Peyer's patch (tissue), 4 donors: ENCODE data around the gene HMOX2. TPM values are rescaled to one million over a fixed set of nuclear protein-coding genes. Genes with fewer than 3 reads are reported as not detected.

Experiments used
- DNase-seq, 3 donors: peaks; one replicate each; pipeline ENCODE4 v3.0.0-alpha.2; 2017 to 2019
- H3K27ac ChIP-seq, 4 donors: fragments of 200-600 bp; sonication (generic); one replicate each; pipeline ENCODE4 v1.5.1; 2016 to 2019
- H3K27me3 ChIP-seq, 2 donors: fragments of 200-600 bp; sonication (generic); one replicate each; pipeline ENCODE4 v1.5.1; 2019
- H3K36me3 ChIP-seq, 3 donors: fragments of 200-600 bp; sonication (generic); one replicate each; pipeline ENCODE4 v1.5.1; 2016 to 2019
- H3K4me1 ChIP-seq, 4 donors: fragments of 200-600 bp; sonication (generic); one replicate each; pipeline ENCODE4 v1.5.1; 2016 to 2019
- H3K4me3 ChIP-seq, 4 donors: fragments of 200-600 bp; sonication (generic); 1 replicate in 3 of 4; 2 replicates in 1 of 4; pipeline ENCODE4 v1.5.1; 2016 to 2019; ENCODE audit warnings: mild to moderate bottlenecking in 1 of 4
- H3K9me3 ChIP-seq, 4 donors: fragments of 200-600 bp; sonication (generic); one replicate each; pipeline ENCODE4 v1.5.1; 2016 to 2019; ENCODE audit warnings: mild to moderate bottlenecking in 1 of 4
- CTCF ChIP-seq, 6 experiments: fragments of 450-650 bp in 4 of 6; fragments of 200-600 bp in 2 of 6; sonication (generic) in 1 of 6; IDR thresholded peaks; one replicate each; pipeline ENCODE4 v1.5.1; 2017 to 2019; ENCODE audit warnings: antibody characterized with exemption in 6 of 6, mild to moderate bottlenecking in 3 of 6, moderate library complexity in 1 of 6
- POLR2A ChIP-seq, 2 donors: fragments of 450-650 bp; IDR thresholded peaks; one replicate each; pipeline ENCODE4 v1.5.1; 2017; ENCODE audit warnings: antibody characterized with exemption in 2 of 2, mild to moderate bottlenecking in 2 of 2, moderate library complexity in 2 of 2
- small RNA-seq, 2 donors: library from RNA; depleted of rRNA; stranded (forward); fragments of <200 nt; gene quantifications; one replicate each; pipeline ENCODE3, GENCODE V24; 2016
- total RNA-seq, 4 donors: library from RNA; depleted of rRNA; stranded (reverse); fragments of >200 nt; gene quantifications; one replicate each; pipeline ENCODE4 v1.1.0, GENCODE V29; 2016

The HMOX2 gene
- total RNA-seq, 4 donors from 2014 or later, result 37.1 to 64.8 (median 61.1) TPM

GRCh38 chr16:4552541-4552940 lies 76.3 kb downstream of the HMOX2 start:
- Histone ChIP-seq H3K36me3 (no peaks in the 10 kb centered on the region), H3K9me3 (no peaks in the 10 kb centered on the region), H3K4me3 (no peak overlapping the region), H3K27me3 (no peaks in the 10 kb centered on the region), H3K4me1 (peaks cover 0 to 8% (median 0%) of the 10 kb centered on the region in 4 donors), H3K27ac (no peak overlapping the region)
- no peak for DNase-seq
- TF ChIP-seq CTCF (IDR thresholded peaks at IDR 0.05), result no peak
- no peak for TF ChIP-seq POLR2A (IDR thresholded peaks at IDR 0.05)

GRCh38 chr16:4556112-4556511 lies 79.9 kb downstream of the HMOX2 start, which contains the start of gene C16orf96:
C16orf96 (plus strand) TSS chr16:4556340; CDS start chr16:4556490, 150 bp downstream.
- Histone ChIP-seq H3K4me1 (no peaks in the 10 kb centered on the region), H3K9me3 (no peaks in the 10 kb centered on the region), H3K27ac (no peak within 1 kb of the TSS), H3K27me3 (no peaks in the 10 kb centered on the region), H3K36me3 (no peaks in the 10 kb centered on the region), H3K4me3 (no peak within 1 kb of the TSS)
- DNase-seq, result no peak
- TF ChIP-seq POLR2A (IDR thresholded peaks at IDR 0.05) (no peak), CTCF (IDR thresholded peaks at IDR 0.05) (no peak)

- TF ChIP-seq POLR2A (IDR thresholded peaks at IDR 0.05), result no peak
- no peak for TF ChIP-seq CTCF (IDR thresholded peaks at IDR 0.05)
- H3K4me1 ChIP-seq, result no peaks in the 10 kb centered on the region
- H3K9me3 ChIP-seq, result no peaks in the 10 kb centered on the region
- H3K27ac ChIP-seq, result no peak overlapping the region
- H3K36me3 ChIP-seq, result no peaks in the 10 kb centered on the region
- no peaks in the 10 kb centered on the region for H3K27me3 ChIP-seq
- DNase-seq, result no peak
- no peak overlapping the region for H3K4me3 ChIP-seq
Measured at GRCh38 chr16:4556580-4556979, 80.4 kb downstream of the HMOX2 start.

- Histone ChIP-seq H3K27ac (no peak overlapping the region), H3K4me3 (no peak overlapping the region), H3K27me3 (no peaks in the 10 kb centered on the region), H3K9me3 (no peaks in the 10 kb centered on the region), H3K36me3 (no peaks in the 10 kb centered on the region), H3K4me1 (no peaks in the 10 kb centered on the region)
- DNase-seq, result no peak
- TF ChIP-seq CTCF (IDR thresholded peaks at IDR 0.05) (no peak), POLR2A (IDR thresholded peaks at IDR 0.05) (no peak)
Measured at GRCh38 chr16:4557973-4558372, 81.8 kb downstream of the HMOX2 start.

Small RNA genes within 50 kb of the gene (small RNA-seq; reads per million reads assigned to genes)
- gene AC012676.2, result 0 reads per million in 2 donors

Other genes starting within 250 kb of the HMOX2 start
- gene SRL, start 234.3 kb upstream of the HMOX2 start, total RNA-seq, result 1 to 10 TPM in 1 of 4 donors, under 1 TPM in 3; 0.35 to 1.7 (median 0.63) TPM
- gene TFAP4, start 203.4 kb upstream of the HMOX2 start, total RNA-seq, result 10 to 100 TPM in 1 of 4 donors, 1 to 10 TPM in 3; 7.5 to 20.6 (median 8.9) TPM
- gene GLIS2, start 160.3 kb upstream of the HMOX2 start, total RNA-seq, result 1 to 10 TPM in 3 of 4 donors, under 1 TPM in 1; 0.35 to 3.3 (median 1.7) TPM
- gene PAM16, start 125.1 kb upstream of the HMOX2 start, total RNA-seq, result 10 to 100 TPM; 18.2 to 61.4 (median 49.3) TPM
- gene VASN, start 104.5 kb upstream of the HMOX2 start, total RNA-seq, result 10 to 100 TPM in 2 of 4 donors, 1 to 10 TPM in 2; 2.1 to 18.2 (median 8.4) TPM
- 100 to 1,000 TPM in 2 of 4 donors, 10 to 100 TPM in 2; 73.4 to 219 (median 110) TPM for gene CORO7, start 59.8 kb upstream of the HMOX2 start, total RNA-seq
- gene DNAJA3, start 50.5 kb upstream of the HMOX2 start, total RNA-seq, result 10 to 100 TPM; 51.4 to 70.1 (median 54.0) TPM
- gene NMRAL1, start 1.8 kb upstream of the HMOX2 start, total RNA-seq, result 10 to 100 TPM; 41.5 to 74.5 (median 58.1) TPM
- gene CDIP1, start 62.4 kb downstream of the HMOX2 start, total RNA-seq, result 10 to 100 TPM; 21.5 to 45.0 (median 39.0) TPM
- not detected for gene C16orf96, start 79.9 kb downstream of the HMOX2 start, total RNA-seq
- gene UBALD1, start 138.5 kb downstream of the HMOX2 start, total RNA-seq, result 10 to 100 TPM; 11.6 to 25.1 (median 18.1) TPM
- 100 to 1,000 TPM in 2 of 4 donors, 10 to 100 TPM in 2; 74.1 to 147 (median 93.8) TPM for gene MGRN1, start 148.4 kb downstream of the HMOX2 start, total RNA-seq
- 10 to 100 TPM; 19.0 to 53.6 (median 40.1) TPM for gene NUDT16L1, start 217.2 kb downstream of the HMOX2 start, total RNA-seq